ENCODE results near the gene GJB6.
"Not testable (repeated sequence)": the region's sequence is repeated elsewhere in the genome, so short reads cannot be mapped to it uniquely, and the experiment has no call there.

The GJB6 gene

GRCh38 chr13:20231839-20232555 is at the start of gene GJB6:
Gene GJB6 (minus strand): TSS chr13:20232319. CDS start chr13:20223480, 8,839 bp downstream.
- DNase-seq (ENCODE audit: low spot score): no peak

- not testable (repeated sequence) for DNase-seq (ENCODE audit: low spot score)
These were observed 44.8 kb upstream of the GJB6 start for GRCh38 chr13:20276901-20277300.

GRCh38 chr13:20274466-20274865 is 42.3 kb upstream of the GJB6 start:
- no peak for DNase-seq (ENCODE audit: low spot score)

- DNase-seq (ENCODE audit: low spot score): no peak
These were observed 40.6 kb upstream of the GJB6 start for GRCh38 chr13:20272588-20273171.

GRCh38 chr13:20272104-20272503 is 40.0 kb upstream of the GJB6 start:
- no peak for DNase-seq (ENCODE audit: low spot score)

- no peak for DNase-seq (ENCODE audit: low spot score)
These were observed 39.3 kb upstream of the GJB6 start for GRCh38 chr13:20271441-20271840.

GRCh38 chr13:20270163-20270865 is 38.2 kb upstream of the GJB6 start:
- DNase-seq (ENCODE audit: low spot score): peak; percentile 42

- DNase-seq (ENCODE audit: low spot score): peak; percentile 5
These were observed 32.3 kb upstream of the GJB6 start for GRCh38 chr13:20264271-20265018.

GRCh38 chr13:20263393-20264044 is 31.4 kb upstream of the GJB6 start:
- no peak for DNase-seq (ENCODE audit: low spot score)

- DNase-seq (ENCODE audit: low spot score): no peak
These were observed 26.8 kb upstream of the GJB6 start for GRCh38 chr13:20258963-20259288.

- DNase-seq (ENCODE audit: low spot score): peak; percentile 66
These were observed 26.3 kb upstream of the GJB6 start for GRCh38 chr13:20258208-20258962.

- DNase-seq (ENCODE audit: low spot score): peak; percentile 9
These were observed 22.0 kb upstream of the GJB6 start for GRCh38 chr13:20254076-20254475.

- no peak for DNase-seq (ENCODE audit: low spot score)
These were observed 17.8 kb upstream of the GJB6 start for GRCh38 chr13:20249913-20250312.

- DNase-seq (ENCODE audit: low spot score): no peak
These were observed 15.8 kb upstream of the GJB6 start for GRCh38 chr13:20247963-20248362.

- no peak for DNase-seq (ENCODE audit: low spot score)
These were observed 15.3 kb upstream of the GJB6 start for GRCh38 chr13:20247403-20247802.

- no peak for DNase-seq (ENCODE audit: low spot score)
These were observed 9.5 kb upstream of the GJB6 start for GRCh38 chr13:20241593-20241992.

- no peak for DNase-seq (ENCODE audit: low spot score)
These were observed 7.6 kb upstream of the GJB6 start for GRCh38 chr13:20239748-20240147.

GRCh38 chr13:20232556-20233277 is 598 bp upstream of the GJB6 start:
- DNase-seq (ENCODE audit: low spot score): no peak

- no peak for DNase-seq (ENCODE audit: low spot score)
These were observed 943 bp downstream of the GJB6 start for GRCh38 chr13:20230913-20231838.

GRCh38 chr13:20227730-20228129 is 4.4 kb downstream of the GJB6 start:
- DNase-seq (ENCODE audit: low spot score): no peak

Data from kidney tubule cell (primary cell).